ENCODE data around the gene LHB.
"Not testable (repeated sequence)": the region's sequence is repeated elsewhere in the genome, so short reads cannot be mapped to it uniquely, and the experiment has no call there.

The LHB gene

DNA sequence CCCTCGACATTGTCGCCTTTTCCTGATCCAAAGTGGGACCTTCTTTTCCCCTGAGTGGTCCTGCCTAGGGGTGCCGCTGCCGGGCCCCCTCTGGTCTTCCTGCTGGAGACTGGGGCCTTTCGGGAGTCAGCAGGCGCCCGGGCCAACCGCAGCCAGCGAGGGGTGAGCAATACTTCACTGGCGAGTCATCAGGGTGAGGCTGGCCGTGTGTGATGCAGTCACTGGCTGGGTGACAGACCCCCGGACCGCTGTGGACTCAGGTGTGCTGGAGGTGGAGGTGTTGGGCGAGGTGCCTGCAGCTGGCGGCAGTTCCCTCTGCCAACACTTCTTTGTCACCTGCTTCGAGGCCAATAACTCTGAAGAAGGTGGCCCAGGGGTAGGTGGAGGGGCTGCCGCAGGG, 25.3 kb upstream of the LHB start:
- TF ChIP-seq POLR2A (IDR thresholded peaks at IDR 0.05; ENCODE audit: low read depth, low read length) = no peak
- FAIRE-seq (no peak), DNase-seq (ENCODE audit: insufficient read length, low spot score) (no peak)

DNA sequence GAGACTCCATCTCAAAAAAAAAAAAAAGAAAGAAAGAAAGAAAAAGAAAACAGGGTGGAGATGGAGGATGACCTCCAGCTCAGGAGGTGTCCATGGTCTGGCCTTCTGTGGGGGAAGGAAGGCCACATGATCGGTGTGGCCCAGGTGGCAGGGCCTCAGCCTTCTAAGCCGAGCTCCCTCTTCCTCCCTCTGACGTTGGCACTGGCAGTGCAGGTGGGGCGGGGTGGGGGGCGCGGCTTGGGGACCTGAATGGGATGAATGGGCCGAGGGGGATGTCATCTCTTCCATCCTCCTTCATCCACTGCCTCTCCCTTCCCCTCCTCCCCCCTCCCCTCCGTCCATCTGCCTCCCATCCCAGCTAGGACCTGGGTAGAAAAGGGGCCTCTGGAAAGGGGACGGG, 22.8 kb upstream of the LHB start:
- FAIRE-seq; DNase-seq (ENCODE audit: insufficient read length, low spot score): not testable (repeated sequence)

DNA sequence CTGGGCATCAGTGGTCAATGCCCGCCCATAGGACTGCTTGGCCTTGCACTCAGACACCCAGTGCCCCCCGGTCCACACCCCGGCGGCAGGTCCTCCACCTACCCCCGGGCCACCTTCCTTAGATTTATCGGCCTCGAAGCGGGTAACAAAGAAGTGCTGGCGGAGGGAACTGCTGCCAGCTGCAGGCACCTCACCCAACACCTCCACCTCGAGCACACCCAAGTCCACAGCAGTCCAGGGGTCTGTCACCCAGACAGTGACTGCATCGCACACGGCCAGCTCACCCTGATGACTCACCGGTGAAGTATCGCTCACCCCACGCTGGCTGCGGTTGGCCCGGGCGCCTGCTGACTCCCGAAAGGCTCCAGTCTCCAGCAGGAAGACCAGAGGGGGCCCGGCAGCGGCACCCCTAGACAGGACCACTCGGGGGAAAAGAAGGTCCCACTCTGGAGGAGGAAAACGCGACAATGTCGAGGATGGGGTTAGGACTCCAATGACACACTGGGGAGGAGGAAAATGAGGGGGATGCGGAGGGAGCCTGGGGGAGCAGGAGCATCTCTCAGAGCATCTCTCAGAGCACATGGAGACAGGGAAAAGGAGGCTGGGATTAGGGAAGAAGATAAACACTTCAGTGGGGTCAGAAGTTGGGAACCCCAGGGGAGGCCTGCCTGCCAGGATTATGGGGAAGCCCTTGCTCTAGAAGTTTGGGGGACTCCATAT, 21.8 kb upstream of the LHB start:
- not testable (repeated sequence) for FAIRE-seq; DNase-seq (ENCODE audit: insufficient read length, low spot score)

DNA sequence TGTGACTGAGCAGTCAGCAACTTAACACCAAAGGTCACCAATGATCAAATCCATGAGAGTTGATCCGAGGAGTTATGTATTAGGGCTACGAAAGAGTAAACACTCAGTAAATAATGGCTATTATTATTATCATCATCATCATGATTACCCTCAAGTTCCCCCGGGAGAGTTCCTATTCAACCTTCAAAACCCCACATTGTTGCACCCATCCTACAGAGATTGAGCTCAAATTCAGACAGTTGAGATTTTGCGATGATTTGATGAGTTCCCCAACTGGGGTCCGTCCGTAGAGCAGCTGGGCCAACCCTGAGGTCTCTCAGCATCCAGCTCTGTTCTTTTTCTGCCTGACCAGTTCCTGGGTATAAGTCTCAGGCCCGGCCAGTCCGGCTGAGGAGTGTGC, 21.2 kb upstream of the LHB start:
- not testable (repeated sequence) for DNase-seq (ENCODE audit: insufficient read length, low spot score); FAIRE-seq

DNA sequence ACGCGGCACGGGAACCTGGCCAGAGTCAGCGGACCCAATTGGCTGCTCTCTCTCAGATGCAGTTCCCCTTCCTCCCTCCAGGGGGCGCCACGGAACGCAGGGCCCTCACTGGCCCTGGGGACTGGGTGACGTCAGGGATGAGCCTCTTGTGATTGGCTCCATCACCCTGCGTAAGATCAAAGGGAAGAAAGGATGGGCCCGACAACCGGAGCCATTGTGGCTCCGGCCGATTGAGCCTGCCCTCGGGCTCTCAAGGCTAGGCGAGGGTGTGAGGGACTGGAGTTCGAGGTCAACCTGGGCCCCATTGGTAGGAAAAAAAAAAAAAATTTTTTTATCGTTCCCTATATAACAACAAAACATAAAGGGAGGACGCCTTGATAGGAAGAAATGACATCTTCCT, 19.9 kb upstream of the LHB start, which contains the start of gene CGB1:
TSS of gene CGB1 (minus strand) at position 81 of the 400 bp plus-strand sequence. CDS start 184 bp downstream, outside the sequence.
- not testable (repeated sequence) for DNase-seq (ENCODE audit: insufficient read length, low spot score); FAIRE-seq

DNA sequence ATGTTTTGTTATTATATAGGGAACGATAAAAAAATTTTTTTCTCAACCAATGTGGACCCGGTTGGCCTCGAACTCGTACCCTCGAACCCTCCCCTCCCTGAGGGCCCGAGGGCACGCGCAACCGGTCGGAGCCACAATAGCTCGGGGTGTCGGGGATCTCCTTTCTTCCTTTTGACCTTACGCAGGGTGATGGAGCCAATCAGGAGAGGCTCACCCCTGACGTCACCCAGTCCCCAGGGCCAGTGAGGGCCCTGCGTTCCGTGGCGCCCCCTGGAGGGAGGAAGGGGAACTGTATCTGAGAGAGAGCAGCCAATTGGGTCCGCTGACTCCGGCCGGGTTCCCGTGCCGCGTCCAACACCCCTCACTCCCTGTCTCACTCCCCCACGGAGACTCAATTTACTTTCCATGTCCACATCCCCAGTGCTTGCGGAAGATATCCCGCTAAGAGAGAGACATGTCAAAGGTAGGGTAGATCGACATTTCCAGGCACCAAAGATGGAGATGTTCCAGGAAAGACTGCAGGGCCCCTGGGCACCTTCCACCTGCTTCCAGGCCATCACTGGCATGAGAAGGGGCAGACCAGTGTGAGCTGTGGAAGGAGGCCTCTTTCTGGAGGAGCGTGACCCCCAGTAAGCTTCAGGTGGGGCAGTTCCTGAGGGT, 14.9 kb upstream of the LHB start, which contains the start of gene CGB2:
TSS of gene CGB2 (plus strand) at position 249 of the 660 bp plus-strand sequence. CDS start at position 455, 206 bp downstream.
- not testable (repeated sequence) for FAIRE-seq; DNase-seq (ENCODE audit: insufficient read length, low spot score)

DNA sequence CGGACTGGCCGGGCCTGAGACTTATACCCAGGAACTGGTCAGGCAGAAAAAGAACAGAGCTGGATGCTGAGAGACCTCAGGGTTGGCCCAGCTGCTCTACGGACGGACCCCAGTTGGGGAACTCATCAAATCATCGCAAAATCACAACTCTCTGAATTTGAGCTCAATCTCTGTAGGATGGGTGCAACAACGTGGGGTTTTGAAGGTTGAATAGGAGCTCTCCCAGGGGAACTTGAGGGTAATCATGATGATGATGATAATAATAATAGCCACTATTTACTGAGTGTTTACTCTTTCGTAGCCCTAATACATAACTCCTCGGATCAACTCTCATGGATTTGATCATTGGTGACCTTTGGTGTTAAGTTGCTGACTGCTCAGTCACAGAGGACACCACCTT, 13.4 kb upstream of the LHB start:
- not testable (repeated sequence) for FAIRE-seq

DNA sequence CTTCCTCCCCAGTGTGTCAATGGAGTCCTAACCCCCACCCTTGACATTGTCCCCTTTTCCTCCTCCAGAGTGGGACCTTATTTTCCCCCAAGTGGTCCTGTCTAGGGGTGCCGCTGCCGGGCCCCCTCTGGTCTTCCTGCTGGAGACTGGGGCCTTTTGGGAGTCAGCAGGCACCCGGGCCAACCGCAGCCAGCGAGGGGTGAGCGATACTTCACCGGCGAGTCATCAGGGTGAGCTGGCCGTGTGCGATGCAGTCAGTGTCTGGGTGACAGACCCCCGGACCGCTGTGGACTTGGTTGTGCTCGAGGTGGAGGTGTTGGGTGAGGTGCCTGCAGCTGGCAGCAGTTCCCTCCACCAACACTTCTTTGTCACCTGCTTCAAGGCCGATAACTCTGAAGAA, 12.9 kb upstream of the LHB start:
- not testable (repeated sequence) for DNase-seq (ENCODE audit: insufficient read length, low spot score); FAIRE-seq

More for the DNA sequence above, 13.4 kb upstream of the LHB start:
- DNase-seq (ENCODE audit: insufficient read length, low spot score) = not testable (repeated sequence)

DNA sequence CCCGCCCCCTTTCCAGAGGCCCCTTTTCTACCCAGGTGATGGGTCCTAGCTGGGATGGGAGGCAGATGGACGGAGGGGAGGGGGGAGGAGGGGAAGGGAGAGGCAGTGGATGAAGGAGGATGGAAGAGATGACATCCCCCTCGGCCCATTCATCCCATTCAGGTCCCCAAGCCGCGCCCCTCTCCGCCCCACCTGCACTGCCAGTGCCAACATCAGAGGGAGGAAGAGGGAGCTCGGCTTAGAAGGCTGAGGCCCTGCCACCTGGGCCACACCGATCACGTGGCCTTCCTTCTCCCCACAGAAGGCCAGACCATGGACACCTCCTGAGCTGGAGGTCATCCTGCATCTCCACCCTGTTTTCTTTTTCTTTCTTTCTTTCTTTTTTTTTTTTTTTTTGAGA, 11.8 kb upstream of the LHB start:
- DNase-seq (ENCODE audit: insufficient read length, low spot score); FAIRE-seq: not testable (repeated sequence)

DNA sequence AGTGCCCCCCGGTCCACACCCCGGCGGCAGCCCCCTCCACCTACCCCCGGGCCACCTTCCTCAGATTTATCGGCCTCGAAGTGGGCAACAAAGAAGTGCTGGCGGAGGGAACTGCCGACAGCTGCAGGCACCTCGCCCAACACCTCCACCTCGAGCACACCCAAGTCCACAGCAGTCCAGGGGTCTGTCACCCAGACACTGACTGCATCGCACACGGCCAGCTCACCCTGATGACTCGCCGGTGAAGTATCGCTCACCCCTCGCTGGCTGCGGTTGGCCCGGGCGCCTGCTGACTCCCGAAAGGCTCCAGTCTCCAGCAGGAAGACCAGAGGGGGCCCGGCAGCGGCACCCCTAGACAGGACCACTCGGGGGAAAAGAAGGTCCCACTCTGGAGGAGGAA, 8.7 kb upstream of the LHB start:
- not testable (repeated sequence) for DNase-seq (ENCODE audit: insufficient read length, low spot score)
- peak; percentile 50 for FAIRE-seq

DNA sequence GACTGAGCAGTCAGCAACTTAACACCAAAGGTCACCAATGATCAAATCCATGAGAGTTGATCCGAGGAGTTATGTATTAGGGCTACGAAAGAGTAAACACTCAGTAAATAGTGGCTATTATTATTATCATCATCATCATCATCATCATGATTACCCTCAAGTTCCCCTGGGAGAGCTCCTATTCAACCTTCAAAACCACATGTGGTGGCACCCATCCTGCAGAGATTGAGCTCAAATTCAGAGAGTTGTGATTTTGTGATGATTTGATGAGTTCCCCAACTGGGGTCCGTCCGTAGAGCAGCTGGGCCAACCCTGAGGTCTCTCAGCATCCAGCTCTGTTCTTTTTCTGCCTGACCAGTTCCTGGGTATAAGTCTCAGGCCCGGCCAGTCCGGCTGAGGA, 8.2 kb upstream of the LHB start:
- DNase-seq (ENCODE audit: insufficient read length, low spot score); FAIRE-seq: not testable (repeated sequence)

DNA sequence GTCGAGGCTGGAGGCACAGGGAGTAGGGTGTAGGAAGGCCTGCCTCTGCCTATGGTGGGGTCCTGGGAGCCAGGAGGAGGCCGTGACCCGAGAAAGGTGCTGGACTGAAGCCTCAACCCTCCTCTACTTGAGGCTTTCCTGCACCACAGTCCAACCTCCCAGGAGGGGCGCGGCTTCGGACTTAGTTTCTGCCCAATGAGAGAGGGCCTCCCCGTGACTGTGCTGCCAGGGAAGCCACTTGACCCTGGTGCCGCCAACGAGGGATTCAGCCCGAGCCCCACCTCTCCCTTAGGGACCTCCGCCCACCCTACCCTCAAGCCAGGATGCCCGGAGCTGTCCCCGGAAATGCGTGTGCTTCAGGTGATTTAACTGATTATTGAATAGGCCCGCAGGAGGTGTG, 7.3 kb upstream of the LHB start, which contains the start of gene CGB3:
TSS of gene CGB3 (minus strand) at position 101 of the 400 bp plus-strand sequence. CDS start 362 bp downstream, outside the sequence.
- DNase-seq (ENCODE audit: insufficient read length, low spot score); FAIRE-seq: not testable (repeated sequence)

DNA sequence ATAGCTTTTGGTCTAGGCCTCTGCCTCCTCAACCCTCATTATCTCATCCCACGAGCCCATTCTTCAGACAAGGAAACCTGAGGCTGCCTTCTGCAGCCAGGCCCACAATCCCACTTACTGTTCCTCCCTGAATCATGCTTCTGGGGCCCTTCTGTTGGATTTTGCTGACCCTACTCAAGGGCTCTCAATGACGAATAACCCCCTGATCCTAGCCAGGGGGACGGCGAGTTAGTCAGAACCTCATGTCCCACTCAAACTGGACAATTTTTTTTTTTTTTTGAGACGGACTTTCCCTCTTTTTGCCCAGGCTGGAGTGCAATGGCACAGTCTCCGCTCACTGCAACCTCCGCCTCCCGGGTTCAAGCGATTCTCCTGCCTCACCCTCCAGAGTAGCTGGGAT, 5.2 kb upstream of the LHB start:
- TF ChIP-seq POLR2A (IDR thresholded peaks at IDR 0.05; ENCODE audit: low read depth, low read length) = no peak
- FAIRE-seq = no peak

DNA sequence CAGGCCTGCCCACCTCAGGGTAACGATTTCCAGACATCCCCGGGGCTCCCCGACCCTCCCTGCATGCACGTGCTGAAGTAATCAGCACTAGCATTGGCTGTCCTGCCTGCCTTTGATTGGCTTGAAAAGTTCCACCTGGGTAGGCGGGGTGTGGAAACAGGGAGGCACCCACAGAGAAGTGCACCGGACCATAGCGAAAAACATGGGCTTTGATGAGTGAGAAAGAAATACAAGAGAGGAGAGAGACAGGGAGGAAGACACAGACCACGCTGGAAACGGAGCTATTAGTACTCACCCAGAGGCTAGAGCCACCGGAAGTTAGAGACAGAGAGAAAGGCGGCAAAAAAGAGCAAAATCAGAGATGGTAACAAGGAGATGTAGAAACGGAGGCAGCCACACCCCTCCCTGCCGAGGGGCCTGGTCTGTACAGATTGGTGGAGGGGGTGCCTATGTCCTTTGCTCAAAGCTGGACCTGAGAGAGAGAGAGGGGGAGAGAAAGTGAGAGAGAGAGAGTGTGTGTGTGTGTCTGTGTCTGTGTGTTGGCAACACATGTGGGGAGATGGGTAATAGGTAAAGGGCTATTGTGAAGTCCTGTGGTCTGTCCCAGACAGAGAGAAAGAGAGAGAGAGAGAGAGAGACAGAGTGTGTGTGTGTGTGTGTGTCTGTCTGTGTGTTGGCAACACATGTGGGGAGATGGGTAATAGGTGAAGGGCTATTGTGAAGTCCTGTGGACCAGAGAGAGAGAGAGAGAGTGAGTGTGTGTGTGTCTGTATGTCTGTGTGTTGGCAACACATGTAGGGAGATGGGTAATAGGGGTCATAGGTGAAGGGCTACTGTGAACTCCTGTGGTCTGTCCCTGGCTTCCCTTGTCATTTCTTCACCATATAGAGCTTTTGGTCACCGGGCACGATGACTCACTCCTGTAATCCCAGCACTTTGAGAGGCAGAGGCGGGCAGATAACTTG, 4.3 kb upstream of the LHB start:
- DNase-seq (ENCODE audit: insufficient read length, low spot score) (no peak), FAIRE-seq (no peak)
- TF ChIP-seq POLR2A (IDR thresholded peaks at IDR 0.05; ENCODE audit: low read depth, low read length) = no peak

More for the DNA sequence above, 5.2 kb upstream of the LHB start:
- no peak for DNase-seq (ENCODE audit: insufficient read length, low spot score)

Data from H54 (cell line).